Superior temporal gyrus (tissue), 1 donor: ENCODE data around the gene DCN.

ENCODE experiments used
- DNase-seq: peaks from one replicate; pipeline ENCODE4 v3.0.0-alpha.2; 2016; ENCODE audit errors: extremely low spot score

The DCN gene

DNA sequence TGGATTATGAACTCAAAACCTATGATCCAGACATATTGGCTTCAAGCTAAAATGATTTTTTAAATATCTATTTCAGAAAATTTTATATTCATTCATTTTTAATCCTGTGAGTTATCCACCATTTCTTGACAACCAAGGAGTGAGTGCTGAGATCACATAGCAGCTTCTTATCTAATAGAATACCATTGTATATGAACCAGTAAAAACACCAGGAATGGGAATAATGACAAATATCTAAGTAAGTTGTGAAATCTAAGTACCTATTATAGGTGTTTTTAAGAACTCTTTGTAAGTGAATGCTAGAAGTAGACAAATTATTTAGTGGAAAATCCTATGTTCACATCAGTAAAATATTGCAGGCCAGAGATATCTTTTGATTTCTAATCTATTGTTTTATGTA is 79.5 kb downstream of the DCN start:
- no peak for DNase-seq

GRCh38 chr12:91100906-91101305 is 81.7 kb downstream of the DCN start:
- no peak for DNase-seq

DNA sequence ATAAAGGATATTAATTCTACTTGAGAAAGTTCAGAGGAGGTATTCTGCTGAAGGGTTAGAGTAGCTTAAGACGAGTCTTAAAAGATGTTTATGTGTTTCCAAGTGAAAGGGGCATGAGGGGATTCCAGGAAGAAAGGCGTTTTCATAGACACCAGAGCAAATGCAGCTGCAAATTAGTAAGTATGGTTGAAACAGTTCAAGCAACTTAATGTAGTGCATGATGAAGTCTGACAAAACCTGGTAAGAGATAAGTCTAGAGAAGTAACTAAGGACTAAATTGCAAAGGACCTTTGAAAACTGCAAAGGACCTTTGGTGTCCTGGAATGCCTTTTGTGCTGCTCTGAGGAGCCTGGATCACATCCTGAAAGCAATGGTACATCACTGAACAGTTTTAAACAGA is 82.8 kb downstream of the DCN start:
- DNase-seq, result no peak

GRCh38 chr12:91099341-91099740 is 83.3 kb downstream of the DCN start:
- no peak for DNase-seq

DNA sequence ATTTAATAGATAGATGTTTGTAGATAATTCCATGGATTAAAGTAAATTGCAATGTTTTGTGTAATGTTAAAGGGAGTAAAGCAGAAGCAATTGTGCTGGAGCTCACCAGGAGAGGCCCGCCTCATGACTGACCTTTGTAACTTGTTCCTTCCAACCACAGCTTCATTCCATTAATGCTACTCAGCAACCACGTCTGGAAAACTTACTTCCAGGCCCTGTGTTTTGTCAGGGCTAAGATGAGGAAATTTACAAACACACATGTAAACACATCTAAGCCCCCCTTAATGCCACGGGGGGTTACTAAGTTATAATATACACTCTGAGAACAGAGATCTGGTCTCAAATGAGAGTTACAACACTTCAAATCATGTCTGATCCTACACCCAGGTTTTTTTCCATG is 83.7 kb downstream of the DCN start:
- DNase-seq, result no peak

DNA sequence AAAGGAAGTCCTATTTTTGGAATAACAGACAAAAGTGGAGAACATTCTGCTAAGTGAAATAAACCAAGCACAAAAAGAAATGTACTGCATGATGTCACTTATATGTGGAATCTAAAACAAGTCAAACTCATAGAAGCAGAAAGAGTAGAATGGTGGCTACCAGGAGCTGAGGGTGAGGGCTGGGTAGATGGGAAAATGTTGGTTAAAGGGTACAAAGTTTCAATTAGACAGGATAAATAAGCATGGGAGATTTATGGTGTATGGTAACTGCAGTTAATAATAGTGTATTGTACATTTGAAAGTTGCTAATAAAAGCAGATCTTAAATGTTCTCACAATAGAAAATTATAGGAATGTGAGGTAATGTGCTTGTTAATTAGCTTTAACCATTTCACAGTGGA is 84.2 kb downstream of the DCN start:
- DNase-seq, result no peak

DNA sequence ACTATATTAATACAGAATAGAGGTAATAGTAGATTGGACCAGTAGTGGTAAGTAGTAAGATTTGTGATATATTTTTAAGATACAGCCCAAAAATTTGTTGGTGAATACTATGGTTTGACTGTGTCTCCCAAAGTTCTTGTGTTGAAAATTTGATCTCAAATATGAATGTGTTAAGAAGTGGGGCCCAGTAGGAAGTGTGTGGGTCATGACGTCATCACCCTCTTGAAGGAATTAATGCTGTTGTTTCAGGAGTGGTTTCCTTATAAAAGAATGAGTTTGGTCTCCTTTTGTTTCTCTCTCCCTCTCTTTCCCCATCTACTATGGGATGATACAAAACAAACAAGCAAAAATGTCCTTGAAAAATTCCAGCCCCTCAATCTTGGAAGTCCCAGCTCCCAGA is 87.7 kb downstream of the DCN start:
- DNase-seq, result no peak

- DNase-seq, result no peak
Observed at GRCh38 chr12:91094032-91094662, 88.5 kb downstream of the DCN start.

DNA sequence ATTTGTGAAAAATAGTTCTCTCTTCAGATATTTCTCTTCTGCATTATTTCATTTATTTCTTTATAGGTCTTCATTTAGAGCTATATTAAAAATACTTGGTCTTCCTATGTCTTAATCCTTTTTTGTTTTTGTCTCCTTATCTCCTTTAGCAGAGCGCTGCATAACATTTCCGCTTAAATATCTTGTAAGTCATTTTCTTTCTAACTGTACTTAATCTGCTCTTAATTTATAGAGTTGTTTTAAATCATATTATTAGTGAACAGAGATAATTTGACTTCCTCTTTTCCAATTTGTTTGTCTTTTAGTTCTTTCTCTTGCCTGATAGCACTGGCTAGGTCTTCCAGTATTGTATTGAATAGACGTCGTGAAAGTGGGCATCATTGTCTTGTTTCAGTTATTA is 89.3 kb downstream of the DCN start:
- no peak for DNase-seq

DNA sequence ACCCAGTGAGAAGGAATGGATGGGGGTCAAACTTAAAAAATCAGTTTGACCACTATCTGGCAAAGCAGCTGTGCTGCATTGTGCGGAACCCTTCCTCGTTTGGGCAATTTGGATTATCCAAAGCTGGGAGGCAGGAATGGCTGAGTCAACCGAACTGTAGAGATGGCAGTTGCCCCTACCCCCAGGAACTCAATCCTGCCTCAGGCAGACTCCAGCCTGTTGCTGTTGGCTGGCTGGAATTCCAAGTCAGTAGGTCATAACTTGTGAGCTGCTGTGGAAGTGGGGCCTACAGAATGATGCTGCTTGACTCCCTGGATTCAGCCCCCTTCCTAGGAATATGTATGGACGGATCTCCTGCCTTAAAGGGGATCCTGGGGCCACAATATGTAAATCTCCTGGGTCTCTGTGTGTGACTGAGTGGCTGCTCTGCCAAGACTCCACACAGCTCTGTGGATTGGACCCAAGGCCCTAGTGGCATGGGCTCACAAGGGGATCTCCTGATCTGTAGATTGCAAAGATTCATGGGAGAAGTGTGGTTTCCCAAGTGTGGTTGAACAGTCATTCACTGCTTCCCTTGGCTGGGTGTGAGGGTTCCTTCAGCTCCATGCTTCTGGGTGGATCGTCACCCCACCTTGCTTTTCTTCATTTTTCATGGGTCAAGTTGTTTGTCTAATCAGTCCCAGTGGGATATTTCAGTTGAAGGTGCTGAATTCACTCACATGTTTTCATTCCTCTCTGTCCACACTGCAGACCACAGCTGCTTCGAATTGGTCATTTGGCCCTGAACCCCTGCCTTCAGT is 90.5 kb downstream of the DCN start:
- DNase-seq, result no peak
